BLaER1 (cell line): ENCODE data around the gene PHLDB1.
"Not testable (repeated sequence)": the region's sequence is repeated elsewhere in the genome, so short reads cannot be mapped to it uniquely, and the experiment has no call there.

Experiments used
- H3K27ac ChIP-seq: shearing (Covaris generic); formaldehyde crosslinking; 2 replicates; pipeline ENCODE4 v1.8.1; 2022
- H3K27me3 ChIP-seq: shearing (Covaris generic); formaldehyde crosslinking; 2 replicates; pipeline ENCODE4 v1.8.1; 2022
- H3K36me3 ChIP-seq: shearing (Covaris generic); formaldehyde crosslinking; 2 replicates; pipeline ENCODE4 v1.8.1; 2022
- H3K4me1 ChIP-seq: shearing (Covaris generic); formaldehyde crosslinking; 2 replicates; pipeline ENCODE4 v1.8.1; 2022
- H3K4me2 ChIP-seq: shearing (Covaris generic); formaldehyde crosslinking; 2 replicates; pipeline ENCODE4 v1.8.1; 2022
- H3K4me3 ChIP-seq: shearing (Covaris generic); formaldehyde crosslinking; 2 replicates; pipeline ENCODE4 v1.8.1; 2022
- H3K9ac ChIP-seq: shearing (Covaris generic); formaldehyde crosslinking; 2 replicates; pipeline ENCODE4 v1.8.1; 2022
- H3K9me3 ChIP-seq: shearing (Covaris generic); formaldehyde crosslinking; 2 replicates; pipeline ENCODE4 v1.8.1; 2022
- H4K20me1 ChIP-seq: shearing (Covaris generic); formaldehyde crosslinking; 2 replicates; pipeline ENCODE4 v1.8.1; 2022
- Cebpa-rat ChIP-seq: shearing (Covaris generic); IDR thresholded peaks from 2 replicates; pipeline ENCODE4 v1.8.1; 2022

The PHLDB1 gene

GRCh38 chr11:118606157-118606843, 1.1 kb upstream of the PHLDB1 start:
- no peak overlapping the region for H3K4me3 ChIP-seq

GRCh38 chr11:118606844-118607228, 579 bp upstream of the PHLDB1 start:
- Histone ChIP-seq H3K4me3 (no peak overlapping the region), H3K4me1 (peaks cover 52% of the 10 kb centered on the region), H4K20me1 (peaks cover 53% of the 10 kb centered on the region), H3K4me2 (no peak overlapping the region), H3K9me3 (no peaks in the 10 kb centered on the region), H3K27ac (no peak overlapping the region), H3K27me3 (peaks cover 67% of the 10 kb centered on the region), H3K36me3 (peaks cover 15% of the 10 kb centered on the region), H3K9ac (no peak overlapping the region)
- no peak for TF ChIP-seq Cebpa-rat

More at GRCh38 chr11:118606157-118606843, 1.1 kb upstream of the PHLDB1 start:
- Histone ChIP-seq H3K27ac (no peak overlapping the region), H3K4me1 (peaks cover 52% of the 10 kb centered on the region), H3K9ac (no peak overlapping the region), H4K20me1 (peaks cover 58% of the 10 kb centered on the region), H3K36me3 (peaks cover 20% of the 10 kb centered on the region), H3K4me2 (no peak overlapping the region), H3K27me3 (peaks cover 62% of the 10 kb centered on the region), H3K9me3 (no peaks in the 10 kb centered on the region)
- TF ChIP-seq Cebpa-rat: no peak

GRCh38 chr11:118608360-118609227, 1.2 kb downstream of the PHLDB1 start:
- Histone ChIP-seq H3K4me2 (peak overlapping the region; percentile 95), H4K20me1 (peaks cover 40% of the 10 kb centered on the region), H3K9ac (no peak overlapping the region; the same call in 1 of the 2 replicates), H3K36me3 (no peaks in the 10 kb centered on the region), H3K27ac (no peak overlapping the region), H3K4me1 (peaks cover 58% of the 10 kb centered on the region), H3K27me3 (peaks cover 84% of the 10 kb centered on the region), H3K9me3 (no peaks in the 10 kb centered on the region), H3K4me3 (peak overlapping the region; percentile 67)
- no peak for TF ChIP-seq Cebpa-rat

GRCh38 chr11:118609380-118610224, 2.2 kb downstream of the PHLDB1 start:
- peak overlapping the region; percentile 60 for H3K4me3 ChIP-seq
- H3K4me2 ChIP-seq: peak overlapping the region; percentile 81
- H3K9me3 ChIP-seq: no peaks in the 10 kb centered on the region
- no peak overlapping the region for H3K9ac ChIP-seq
- peaks cover 58% of the 10 kb centered on the region for H3K4me1 ChIP-seq
- no peaks in the 10 kb centered on the region for H3K36me3 ChIP-seq
- peaks cover 95% of the 10 kb centered on the region for H3K27me3 ChIP-seq
- H4K20me1 ChIP-seq: peaks cover 40% of the 10 kb centered on the region
- no peak overlapping the region for H3K27ac ChIP-seq
- TF ChIP-seq Cebpa-rat: no peak

GRCh38 chr11:118610225-118610772, 2.9 kb downstream of the PHLDB1 start:
- Histone ChIP-seq H3K9ac (no peak overlapping the region), H3K4me3 (peak overlapping the region; percentile 60)

GRCh38 chr11:118610773-118611432, 3.5 kb downstream of the PHLDB1 start:
- no peak overlapping the region for H3K9ac ChIP-seq
- H3K27me3 ChIP-seq: peaks cover 86% of the 10 kb centered on the region
- H3K9me3 ChIP-seq: no peaks in the 10 kb centered on the region
- H4K20me1 ChIP-seq: peaks cover 40% of the 10 kb centered on the region
- H3K4me3 ChIP-seq: peak overlapping the region; percentile 60
- H3K36me3 ChIP-seq: no peaks in the 10 kb centered on the region
- no peak for TF ChIP-seq Cebpa-rat
- peak overlapping the region; percentile 81 for H3K4me2 ChIP-seq
- peaks cover 47% of the 10 kb centered on the region for H3K4me1 ChIP-seq
- no peak overlapping the region for H3K27ac ChIP-seq

More at GRCh38 chr11:118610225-118610772, 2.9 kb downstream of the PHLDB1 start:
- no peaks in the 10 kb centered on the region for H3K9me3 ChIP-seq
- H3K4me1 ChIP-seq: peaks cover 53% of the 10 kb centered on the region
- peak overlapping the region; percentile 81 for H3K4me2 ChIP-seq
- H3K27ac ChIP-seq: no peak overlapping the region
- peaks cover 92% of the 10 kb centered on the region for H3K27me3 ChIP-seq
- H4K20me1 ChIP-seq: peaks cover 40% of the 10 kb centered on the region
- H3K36me3 ChIP-seq: no peaks in the 10 kb centered on the region
- no peak for TF ChIP-seq Cebpa-rat

GRCh38 chr11:118611433-118611795, 4.0 kb downstream of the PHLDB1 start:
- not testable (repeated sequence) for H3K36me3 ChIP-seq, H3K9ac ChIP-seq, H3K27ac ChIP-seq, H3K9me3 ChIP-seq, H3K4me3 ChIP-seq, H3K4me2 ChIP-seq
- Histone ChIP-seq H4K20me1 (peaks cover 35% of the 10 kb centered on the region), H3K27me3 (peaks cover 81% of the 10 kb centered on the region), H3K4me1 (peaks cover 45% of the 10 kb centered on the region)

- H3K4me3 ChIP-seq: no peak overlapping the region
- no peak overlapping the region for H3K9ac ChIP-seq
- no peak for TF ChIP-seq Cebpa-rat
- H3K27me3 ChIP-seq: peaks cover 73% of the 10 kb centered on the region
- H3K9me3 ChIP-seq: no peaks in the 10 kb centered on the region
- no peaks in the 10 kb centered on the region for H3K36me3 ChIP-seq
- H3K4me2 ChIP-seq: peak overlapping the region; percentile 20
- no peak overlapping the region for H3K27ac ChIP-seq
- H3K4me1 ChIP-seq: peaks cover 45% of the 10 kb centered on the region
- H4K20me1 ChIP-seq: peaks cover 31% of the 10 kb centered on the region
These were observed 5.0 kb downstream of the PHLDB1 start for GRCh38 chr11:118612378-118612777.

- Histone ChIP-seq H3K4me3 (no peak overlapping the region), H3K9ac (no peak overlapping the region), H3K36me3 (no peaks in the 10 kb centered on the region), H3K27ac (no peak overlapping the region), H3K4me2 (no peak overlapping the region), H3K27me3 (peaks cover 52% of the 10 kb centered on the region), H3K4me1 (peaks cover 31% of the 10 kb centered on the region), H3K9me3 (no peaks in the 10 kb centered on the region), H4K20me1 (peaks cover 14% of the 10 kb centered on the region)
- TF ChIP-seq Cebpa-rat: no peak
These were observed 7.1 kb downstream of the PHLDB1 start for GRCh38 chr11:118614511-118614910.
